VCaP (cell line): Measurements from ENCODE around the gene FREM2.

ENCODE experiments used
- H3K27ac ChIP-seq: fragments of 450-650 bp; 2 replicates; pipeline ENCODE4 v1.5.1; 2017
- CTCF ChIP-seq: fragments of 450-650 bp; conservative IDR thresholded peaks from 2 replicates; pipeline ENCODE4 v1.5.1; 2017; ENCODE audit warnings: mild to moderate bottlenecking, moderate library complexity

FREM2 gene

GRCh38 chr13:38733146-38733545, 46.3 kb downstream of the FREM2 start:
- H3K27ac ChIP-seq, result no peak overlapping the region
- TF ChIP-seq CTCF, result no peak

DNA sequence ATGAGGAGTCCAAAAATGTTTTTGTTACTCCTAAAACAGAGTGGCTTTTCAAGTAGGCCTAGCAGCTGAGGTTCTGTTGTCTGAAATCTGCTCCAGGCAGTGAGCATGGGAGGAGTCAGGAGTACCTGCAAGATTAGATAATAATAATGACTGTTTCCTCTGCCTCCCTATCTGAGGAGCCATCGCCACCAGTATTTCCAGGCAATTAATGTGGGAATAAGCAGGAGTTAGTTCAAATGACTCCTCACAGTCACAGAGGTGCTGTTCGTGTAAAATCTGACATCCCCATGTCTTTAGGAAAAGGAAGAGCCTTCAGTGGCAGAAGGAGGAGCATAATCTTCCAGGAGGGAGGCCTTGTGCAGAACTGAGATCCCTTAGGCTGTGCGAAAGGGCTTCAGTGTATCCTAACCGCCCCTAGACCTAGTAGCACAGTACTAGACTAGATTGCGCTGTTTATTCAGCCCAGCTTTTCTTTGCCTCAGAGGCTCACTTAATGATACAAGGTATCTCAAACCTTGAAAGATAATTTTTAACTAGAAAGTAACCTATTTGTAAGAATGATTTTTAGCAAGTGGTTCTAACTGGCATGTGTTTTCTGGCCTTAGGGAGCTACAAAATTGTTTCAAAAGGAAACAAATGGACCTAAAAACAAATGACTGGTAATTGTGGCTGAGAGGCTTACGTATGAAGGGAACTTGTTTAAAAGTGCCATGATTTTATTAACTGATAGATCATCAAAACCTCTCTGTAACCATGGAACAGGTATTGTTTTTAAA, 49.0 kb downstream of the FREM2 start:
- H3K27ac ChIP-seq, result no peak overlapping the region
- no peak for TF ChIP-seq CTCF

GRCh38 chr13:38743466-38743865, 56.6 kb downstream of the FREM2 start:
- no peak for TF ChIP-seq CTCF
- H3K27ac ChIP-seq, result no peak overlapping the region

GRCh38 chr13:38752686-38753085, 65.8 kb downstream of the FREM2 start:
- no peak overlapping the region for H3K27ac ChIP-seq
- no peak for TF ChIP-seq CTCF

GRCh38 chr13:38753878-38754277, 67.0 kb downstream of the FREM2 start:
- H3K27ac ChIP-seq, result no peak overlapping the region
- no peak for TF ChIP-seq CTCF

GRCh38 chr13:38755793-38756192, 68.9 kb downstream of the FREM2 start:
- no peak for TF ChIP-seq CTCF
- no peak overlapping the region for H3K27ac ChIP-seq

GRCh38 chr13:38758277-38758676, 71.4 kb downstream of the FREM2 start:
- TF ChIP-seq CTCF, result no peak
- H3K27ac ChIP-seq, result no peak overlapping the region
